GM12892 (cell line): ENCODE results near the gene WWP2.
"Not testable (repeated sequence)": the region's sequence is repeated elsewhere in the genome, so short reads cannot be mapped to it uniquely, and the experiment has no call there.

ENCODE experiments used
- DNase-seq: peaks from one replicate; pipeline ENCODE4 v3.0.0; 2011; ENCODE audit not compliant: insufficient read length
- FAIRE-seq: peaks from 2 replicates; lab custom pipeline; 2011; peaks lifted over from hg19 to GRCh38; lab: Jason Lieb, UNC

The WWP2 gene

GRCh38 chr16:69972120-69972519 lies 210.0 kb downstream of the WWP2 start:
- FAIRE-seq, DNase-seq: not testable (repeated sequence)

GRCh38 chr16:69972935-69973334 lies 210.8 kb downstream of the WWP2 start:
- not testable (repeated sequence) for FAIRE-seq, DNase-seq

DNA sequence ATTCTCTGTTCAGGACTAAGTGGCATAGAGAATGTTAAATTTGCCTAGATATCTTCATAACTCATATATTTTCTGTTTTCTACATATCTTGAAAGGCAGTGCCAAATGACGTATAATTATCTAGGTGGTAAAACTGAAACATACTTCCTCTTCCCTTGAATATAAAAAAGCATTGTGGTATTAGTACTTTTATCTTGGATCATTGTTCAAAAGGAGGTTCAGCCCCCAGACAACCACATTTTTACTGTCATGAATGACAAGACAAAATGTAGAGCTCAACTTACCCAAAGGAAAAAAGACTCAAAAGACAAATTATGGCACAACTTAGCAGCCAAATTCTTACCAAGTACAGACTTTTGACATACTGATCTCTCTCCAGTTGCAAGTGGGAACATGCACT lies 223.1 kb downstream of the WWP2 start:
- not testable (repeated sequence) for DNase-seq, FAIRE-seq
